ENCODE data around the gene PRKN. TPM values are rescaled to one million over a fixed set of nuclear protein-coding genes. Genes with fewer than 3 reads are reported as not detected.

Gene PRKN
- total and polyA plus RNA-seq, 2 experiments from 2014 or later = 1.2 to 2.3 TPM

DNA sequence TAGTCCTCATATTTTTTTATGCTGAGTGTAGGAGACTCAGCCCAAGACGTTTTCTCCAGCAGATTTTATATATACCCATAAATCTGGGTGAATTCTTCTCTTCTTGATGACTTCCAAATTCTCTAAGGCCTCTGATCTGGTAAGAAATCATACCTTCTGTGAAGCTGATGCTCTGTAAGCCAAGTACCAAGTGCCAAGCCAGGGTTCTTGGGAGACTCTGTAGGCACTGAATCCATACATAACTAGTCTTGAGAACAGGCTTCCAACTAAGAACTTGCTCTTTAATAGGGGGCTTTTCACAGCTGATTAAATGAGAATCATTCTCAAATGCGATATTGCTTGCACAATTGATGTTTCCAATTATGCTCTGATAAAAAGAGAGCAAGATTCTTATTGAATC, 87.6 kb downstream of the PRKN start:
- no peaks in the 10 kb centered on the region for H3K4me1 ChIP-seq (ENCODE audit: insufficient read depth)
- no peak overlapping the region for H3K27ac ChIP-seq
- no peak for TF ChIP-seq EZH2phosphoT487 (IDR thresholded peaks at IDR 0.05; ENCODE audit: insufficient read depth, low read depth)
- TF ChIP-seq EZH2 (IDR thresholded peaks at IDR 0.05; ENCODE audit: insufficient read depth, poor library complexity, severe bottlenecking) = no peak
- H3K27me3 ChIP-seq (replicated peaks; ENCODE audit: insufficient read depth) = no peaks in the 10 kb centered on the region
- no peak overlapping the region for H3K4me3 ChIP-seq
- in situ Hi-C loops (cut with MboI) = no loop called here
- H3K36me3 ChIP-seq (ENCODE audit: low read depth) = no peaks in the 10 kb centered on the region
- H3K9me2 ChIP-seq (ENCODE audit: insufficient read depth) = no peaks in the 10 kb centered on the region
- no peak overlapping the region for H3K4me2 ChIP-seq (ENCODE audit: unreplicated experiment)
- no peaks in the 10 kb centered on the region for H3F3A ChIP-seq (ENCODE audit: insufficient read depth)
- no peak overlapping the region for H3K9ac ChIP-seq
- H3K79me2 ChIP-seq (ENCODE audit: insufficient read depth) = no peaks in the 10 kb centered on the region
- no peak for DNase-seq
- no peak overlapping the region for H2AFZ ChIP-seq
- WGBS, 2 experiments (ENCODE audit: low coverage in 1 of 2, low lambda C conversion rate in 2 of 2, missing lambda C conversion rate in 2 of 2) = 9 to 12% methylated on average over 2 of the region's 2 CpGs
- H3K9me3 ChIP-seq (ENCODE audit: low read depth) = no peaks in the 10 kb centered on the region
- no peaks in the 10 kb centered on the region for H4K20me1 ChIP-seq (ENCODE audit: insufficient read depth)

DNA sequence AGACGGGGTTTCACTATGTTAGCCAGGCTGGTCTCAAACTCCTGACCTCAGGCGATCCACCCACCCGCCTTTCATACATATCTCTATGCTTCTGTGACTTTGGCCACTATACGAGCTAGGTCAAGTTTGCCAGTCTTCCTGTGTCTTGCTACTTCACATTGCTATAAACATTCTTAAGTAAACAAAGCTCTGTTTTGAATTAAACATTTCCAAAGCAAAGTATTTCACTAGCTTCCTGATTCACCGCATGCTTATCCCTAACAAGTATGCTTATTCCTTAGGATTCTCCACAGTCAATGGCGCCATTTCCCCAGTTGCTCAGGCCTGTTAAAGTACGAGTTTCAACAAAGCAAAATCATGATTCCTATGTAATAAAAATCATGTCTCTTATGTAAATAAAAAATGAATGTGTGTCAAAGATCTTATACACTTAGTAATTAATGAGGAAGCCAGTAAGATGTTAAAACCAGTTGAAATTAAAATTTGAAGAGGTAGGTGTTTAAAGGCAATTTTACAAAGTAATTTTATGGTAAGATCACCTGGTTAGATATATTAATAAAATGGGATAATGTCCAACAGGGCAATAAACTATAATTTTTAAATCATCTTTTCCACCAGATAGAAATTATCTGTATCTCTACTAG, 88.5 kb downstream of the PRKN start:
- WGBS, 2 experiments (ENCODE audit: low coverage in 1 of 2, low lambda C conversion rate in 2 of 2, missing lambda C conversion rate in 2 of 2) = 71 to 75% methylated on average over 7 of the region's 7 CpGs

DNA sequence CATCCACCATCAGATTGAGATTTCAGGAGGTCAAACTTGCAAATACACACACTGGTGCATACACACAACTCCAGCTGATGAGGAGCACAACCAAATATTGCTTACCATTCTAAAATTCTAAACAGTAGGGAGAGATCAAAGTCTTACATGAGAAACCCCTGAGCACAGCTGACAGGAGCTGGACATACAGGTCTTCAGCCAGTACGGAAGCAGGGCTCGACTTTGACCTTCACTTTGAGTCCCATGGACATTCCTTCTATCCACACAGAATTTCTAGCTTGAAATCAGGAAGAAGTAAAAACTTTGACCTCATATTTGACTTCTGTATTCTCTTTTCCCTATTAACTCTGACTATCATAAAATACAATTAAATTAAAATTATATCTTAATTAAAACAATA, 90.2 kb downstream of the PRKN start:
- H3K4me3 ChIP-seq = no peak overlapping the region
- in situ Hi-C loops (cut with MboI) = no loop called here
- WGBS, 2 experiments (ENCODE audit: low coverage in 1 of 2, low lambda C conversion rate in 2 of 2, missing lambda C conversion rate in 2 of 2) = 84 to 94% methylated on average over 2 of the region's 2 CpGs
- no peak overlapping the region for H3K9ac ChIP-seq
- no peaks in the 10 kb centered on the region for H3K9me2 ChIP-seq (ENCODE audit: insufficient read depth)
- no peaks in the 10 kb centered on the region for H4K20me1 ChIP-seq (ENCODE audit: insufficient read depth)
- H3K27me3 ChIP-seq (replicated peaks; ENCODE audit: insufficient read depth) = no peaks in the 10 kb centered on the region
- no peaks in the 10 kb centered on the region for H3K9me3 ChIP-seq (ENCODE audit: low read depth)
- no peak overlapping the region for H3K4me2 ChIP-seq (ENCODE audit: unreplicated experiment)
- no peak overlapping the region for H3K27ac ChIP-seq
- H3K79me2 ChIP-seq (ENCODE audit: insufficient read depth) = no peaks in the 10 kb centered on the region
- H3F3A ChIP-seq (ENCODE audit: insufficient read depth) = no peaks in the 10 kb centered on the region
- no peak for DNase-seq
- H2AFZ ChIP-seq = no peak overlapping the region
- H3K4me1 ChIP-seq (ENCODE audit: insufficient read depth) = no peaks in the 10 kb centered on the region
- no peaks in the 10 kb centered on the region for H3K36me3 ChIP-seq (ENCODE audit: low read depth)
- TF ChIP-seq EZH2 (IDR thresholded peaks at IDR 0.05; ENCODE audit: insufficient read depth, poor library complexity, severe bottlenecking) (no peak), EZH2phosphoT487 (IDR thresholded peaks at IDR 0.05; ENCODE audit: insufficient read depth, low read depth) (no peak)

More for the DNA sequence above, 88.5 kb downstream of the PRKN start:
- H3K9me2 ChIP-seq (ENCODE audit: insufficient read depth) = no peaks in the 10 kb centered on the region
- no peak overlapping the region for H3K4me2 ChIP-seq (ENCODE audit: unreplicated experiment)
- no peak overlapping the region for H2AFZ ChIP-seq
- H3K4me3 ChIP-seq = no peak overlapping the region
- H4K20me1 ChIP-seq (ENCODE audit: insufficient read depth) = no peaks in the 10 kb centered on the region
- DNase-seq = no peak
- no peak overlapping the region for H3K27ac ChIP-seq
- H3K79me2 ChIP-seq (ENCODE audit: insufficient read depth) = no peaks in the 10 kb centered on the region
- H3K9ac ChIP-seq = no peak overlapping the region
- no peaks in the 10 kb centered on the region for H3F3A ChIP-seq (ENCODE audit: insufficient read depth)
- no peak for TF ChIP-seq EZH2 (IDR thresholded peaks at IDR 0.05; ENCODE audit: insufficient read depth, poor library complexity, severe bottlenecking)
- TF ChIP-seq EZH2phosphoT487 (IDR thresholded peaks at IDR 0.05; ENCODE audit: insufficient read depth, low read depth) = no peak
- H3K27me3 ChIP-seq (replicated peaks; ENCODE audit: insufficient read depth) = no peaks in the 10 kb centered on the region
- no peaks in the 10 kb centered on the region for H3K4me1 ChIP-seq (ENCODE audit: insufficient read depth)
- no peaks in the 10 kb centered on the region for H3K36me3 ChIP-seq (ENCODE audit: low read depth)
- in situ Hi-C loops (cut with MboI) = no loop called here
- no peaks in the 10 kb centered on the region for H3K9me3 ChIP-seq (ENCODE audit: low read depth)

DNA sequence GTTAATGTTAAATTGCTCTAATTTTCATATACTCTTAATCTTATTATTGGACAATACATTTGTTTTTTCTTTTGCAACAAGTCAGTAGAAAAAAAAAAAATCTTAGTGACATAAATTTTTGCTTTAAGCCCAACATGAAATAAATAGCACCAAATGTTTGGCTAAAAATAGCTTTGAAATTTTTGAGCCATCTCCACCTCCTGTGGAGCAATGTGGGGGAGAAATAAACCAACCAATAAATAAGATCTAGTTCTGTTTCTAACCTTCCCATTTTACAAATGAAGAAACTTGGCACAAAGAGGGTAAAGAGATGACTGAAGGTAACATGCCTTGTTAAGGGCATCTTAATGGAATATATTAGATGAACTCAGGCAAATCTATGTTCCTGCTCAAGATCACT, 91.4 kb downstream of the PRKN start:
- H3K4me2 ChIP-seq (ENCODE audit: unreplicated experiment) = no peak overlapping the region
- no peak overlapping the region for H3K4me3 ChIP-seq
- H3K9ac ChIP-seq = no peak overlapping the region
- no peak overlapping the region for H3K27ac ChIP-seq
- no peaks in the 10 kb centered on the region for H3K9me2 ChIP-seq (ENCODE audit: insufficient read depth)
- H4K20me1 ChIP-seq (ENCODE audit: insufficient read depth) = no peaks in the 10 kb centered on the region
- DNase-seq = no peak
- in situ Hi-C loops (cut with MboI) = no loop called here
- H3K27me3 ChIP-seq (replicated peaks; ENCODE audit: insufficient read depth) = no peaks in the 10 kb centered on the region
- no peaks in the 10 kb centered on the region for H3K4me1 ChIP-seq (ENCODE audit: insufficient read depth)
- H3K36me3 ChIP-seq (ENCODE audit: low read depth) = no peaks in the 10 kb centered on the region
- H3K9me3 ChIP-seq (ENCODE audit: low read depth) = no peaks in the 10 kb centered on the region
- TF ChIP-seq EZH2phosphoT487 (IDR thresholded peaks at IDR 0.05; ENCODE audit: insufficient read depth, low read depth) = no peak
- no peak for TF ChIP-seq EZH2 (IDR thresholded peaks at IDR 0.05; ENCODE audit: insufficient read depth, poor library complexity, severe bottlenecking)
- no peaks in the 10 kb centered on the region for H3K79me2 ChIP-seq (ENCODE audit: insufficient read depth)
- no peak overlapping the region for H2AFZ ChIP-seq
- no peaks in the 10 kb centered on the region for H3F3A ChIP-seq (ENCODE audit: insufficient read depth)

- no peak for DNase-seq
Measured at GRCh38 chr6:162631546-162631945, 96.0 kb downstream of the PRKN start.

More at GRCh38 chr6:162631546-162631945, 96.0 kb downstream of the PRKN start:
- Histone ChIP-seq H2AFZ (no peak overlapping the region), H3K36me3 (ENCODE audit: low read depth) (no peaks in the 10 kb centered on the region), H3K27me3 (replicated peaks; ENCODE audit: insufficient read depth) (no peaks in the 10 kb centered on the region), H3K9me2 (ENCODE audit: insufficient read depth) (no peaks in the 10 kb centered on the region; the same call in 1 of the 2 replicates), H3K9ac (no peak overlapping the region), H3K4me3 (no peak overlapping the region), H3K27ac (no peak overlapping the region), H3K79me2 (ENCODE audit: insufficient read depth) (no peaks in the 10 kb centered on the region), H4K20me1 (ENCODE audit: insufficient read depth) (no peaks in the 10 kb centered on the region), H3K4me1 (ENCODE audit: insufficient read depth) (no peaks in the 10 kb centered on the region), H3F3A (ENCODE audit: insufficient read depth) (no peaks in the 10 kb centered on the region), H3K4me2 (ENCODE audit: unreplicated experiment) (no peak overlapping the region), H3K9me3 (ENCODE audit: low read depth) (no peaks in the 10 kb centered on the region)
- no peak for TF ChIP-seq EZH2 (IDR thresholded peaks at IDR 0.05; ENCODE audit: insufficient read depth, poor library complexity, severe bottlenecking)
- no peak for TF ChIP-seq EZH2phosphoT487 (IDR thresholded peaks at IDR 0.05; ENCODE audit: insufficient read depth, low read depth)
- in situ Hi-C loops (cut with MboI) = no loop called here
